Activated CD4-positive, alpha-beta T cell treated with anti-CD3 and anti-CD28 coated beads, Interleukin-2, Interleukin-6, amounts not matched to agents 100 ng/mL and 50 ng/mL, durations not matched to agents 16 hours and 8 hours (primary cell): ENCODE data around the gene TSHZ1.

Experiments used
- DNase-seq: peaks from one replicate; pipeline ENCODE4 v3.0.0-alpha.2; 2020

TSHZ1 gene

DNA sequence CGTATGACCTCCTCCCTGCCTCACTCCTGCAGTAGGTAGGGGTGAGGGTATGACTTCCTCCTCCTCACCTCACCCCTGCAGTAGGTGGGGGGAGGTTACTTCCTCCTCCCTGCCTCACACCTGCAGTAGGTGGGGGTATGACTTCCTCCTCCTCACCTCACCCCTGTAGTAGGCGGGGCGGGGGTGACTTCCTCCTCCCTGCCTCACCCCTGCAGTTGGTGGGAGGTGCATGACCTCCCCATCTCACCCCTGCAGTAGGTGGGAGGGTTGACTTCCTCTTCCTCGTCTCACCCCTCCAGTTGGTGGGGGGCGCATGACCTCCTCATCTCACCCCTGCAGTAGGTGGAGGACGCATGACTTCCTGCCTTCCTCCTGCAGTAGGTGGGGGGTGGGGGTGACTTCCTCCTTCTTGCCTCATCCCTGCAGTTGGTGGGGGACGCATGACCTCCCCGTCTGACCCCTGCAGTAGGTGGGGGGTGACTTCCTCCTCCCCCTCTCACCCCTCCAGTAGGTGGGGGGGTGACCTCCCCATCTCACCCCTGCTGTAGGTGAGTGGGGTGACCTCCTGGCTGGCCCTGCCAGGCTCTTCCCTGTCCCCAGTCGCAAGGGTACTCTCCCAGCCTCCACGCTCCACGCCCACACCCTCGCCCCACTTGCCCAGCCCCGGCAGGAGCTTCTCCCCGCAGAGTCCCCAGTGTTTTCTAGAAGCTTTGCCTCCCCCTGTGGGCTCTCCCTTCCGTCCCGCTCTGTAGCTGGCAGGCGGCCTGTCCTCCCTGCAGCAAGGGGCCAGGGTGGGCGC, 39.3 kb downstream of the TSHZ1 start:
- DNase-seq, result peak; percentile 9

- DNase-seq, result no peak
These were observed 39.8 kb downstream of the TSHZ1 start for GRCh38 chr18:75250471-75250821.

GRCh38 chr18:75251466-75251865, 40.9 kb downstream of the TSHZ1 start:
- no peak for DNase-seq

GRCh38 chr18:75252136-75252535, 41.5 kb downstream of the TSHZ1 start:
- no peak for DNase-seq

DNA sequence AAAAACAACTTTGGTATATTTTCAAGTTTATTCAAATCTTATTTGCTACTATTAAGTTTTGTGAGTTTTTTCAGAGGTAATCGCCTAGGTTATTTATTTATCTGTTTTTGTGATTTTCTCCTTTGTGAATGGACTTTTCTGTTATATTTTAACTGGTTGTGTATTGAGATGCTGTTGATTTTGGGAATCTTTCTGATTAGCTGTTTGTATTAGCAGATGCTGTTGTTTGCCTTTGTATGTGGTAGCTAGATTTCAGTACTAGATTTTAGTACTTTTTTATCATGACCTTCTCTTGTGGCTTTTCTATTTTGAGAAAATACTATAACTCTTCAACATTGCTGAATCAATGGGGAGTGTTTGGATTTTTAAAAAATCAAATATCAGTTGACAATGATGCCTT, 42.4 kb downstream of the TSHZ1 start:
- no peak for DNase-seq

- no peak for DNase-seq
These were observed 43.2 kb downstream of the TSHZ1 start for GRCh38 chr18:75253784-75254183.

- DNase-seq, result no peak
These were observed 44.5 kb downstream of the TSHZ1 start for GRCh38 chr18:75255094-75255493.

- DNase-seq, result no peak
These were observed 45.8 kb downstream of the TSHZ1 start for GRCh38 chr18:75256376-75256775.

DNA sequence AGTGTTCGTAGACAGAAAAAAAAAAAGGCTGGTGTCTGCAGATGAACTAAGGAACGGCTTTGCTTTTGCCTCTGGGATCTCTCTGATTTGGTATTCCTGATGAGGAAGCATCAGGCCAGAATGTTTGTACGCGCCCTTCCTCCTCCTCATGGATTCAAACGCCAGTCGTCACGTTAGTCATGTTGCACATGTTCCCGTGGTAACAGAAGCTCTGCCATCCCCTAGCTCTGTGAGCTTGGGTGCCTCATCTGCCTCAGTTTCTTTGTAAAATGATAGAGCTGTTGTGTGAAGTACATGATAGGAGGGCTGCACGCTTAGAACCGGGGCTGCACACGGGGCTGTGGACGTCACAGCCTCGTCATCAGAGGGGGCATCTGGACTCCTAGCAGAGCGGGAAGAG, 47.0 kb downstream of the TSHZ1 start:
- DNase-seq, result no peak

- DNase-seq, result peak; percentile 30
These were observed 51.0 kb downstream of the TSHZ1 start for GRCh38 chr18:75261430-75262223.

DNA sequence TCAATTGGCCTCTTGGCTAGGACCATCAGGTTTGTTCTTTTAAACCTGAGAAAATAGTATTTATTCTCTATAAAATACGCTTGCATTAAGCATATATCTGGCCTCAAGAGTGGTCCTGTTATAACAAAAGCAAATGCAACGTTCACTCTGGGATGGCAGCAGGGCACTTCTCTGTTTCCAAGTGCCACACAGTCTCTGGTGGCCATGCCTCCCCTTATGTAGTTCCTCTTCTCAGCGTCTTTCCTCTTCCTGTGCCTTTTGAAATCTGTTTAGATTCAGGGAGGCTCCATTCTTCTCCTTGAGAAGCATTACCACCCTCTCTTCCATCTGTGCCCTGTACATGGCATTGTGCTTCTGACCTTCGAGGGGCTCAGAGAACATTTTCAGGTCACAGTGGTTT, 51.9 kb downstream of the TSHZ1 start:
- no peak for DNase-seq

DNA sequence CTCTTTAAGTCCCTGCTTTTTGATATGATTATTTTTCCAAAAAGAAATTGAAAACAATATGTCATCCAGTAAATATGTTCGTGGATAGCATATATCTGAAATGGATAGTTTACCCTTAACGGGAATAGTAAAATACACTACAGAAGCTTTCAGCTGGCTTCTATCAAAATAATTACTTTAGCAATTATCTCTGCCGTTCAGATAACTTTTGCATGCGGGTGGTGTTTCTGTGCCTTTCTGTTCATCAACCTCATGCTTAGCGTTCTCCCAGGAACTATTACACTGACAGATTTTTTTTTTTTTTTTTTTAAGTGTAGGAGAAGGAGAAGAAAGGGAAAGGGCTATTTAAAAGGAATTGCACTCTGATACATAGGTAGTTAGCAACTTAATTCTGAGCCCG, 53.6 kb downstream of the TSHZ1 start:
- DNase-seq, result no peak

GRCh38 chr18:75264926-75265597, 54.5 kb downstream of the TSHZ1 start:
- no peak for DNase-seq

DNA sequence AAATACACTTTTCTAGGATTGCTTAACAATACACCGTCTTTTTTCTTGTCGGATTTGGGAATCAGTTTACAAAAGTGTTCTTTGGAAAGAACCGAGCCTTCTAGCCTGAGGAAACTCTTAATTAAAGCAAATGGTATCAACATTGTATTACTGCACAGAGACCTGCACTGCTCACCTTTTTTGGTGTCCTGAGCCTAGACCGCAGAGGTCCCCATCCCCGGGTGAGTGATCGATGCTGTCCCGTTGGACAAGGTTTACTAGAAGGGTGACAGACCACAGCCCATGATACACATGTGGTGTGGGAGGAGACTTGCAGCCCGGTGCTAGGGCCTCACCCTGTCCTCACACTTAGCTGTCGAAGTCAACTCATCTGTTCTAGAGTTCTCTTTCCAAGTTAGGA, 55.3 kb downstream of the TSHZ1 start:
- no peak for DNase-seq

DNA sequence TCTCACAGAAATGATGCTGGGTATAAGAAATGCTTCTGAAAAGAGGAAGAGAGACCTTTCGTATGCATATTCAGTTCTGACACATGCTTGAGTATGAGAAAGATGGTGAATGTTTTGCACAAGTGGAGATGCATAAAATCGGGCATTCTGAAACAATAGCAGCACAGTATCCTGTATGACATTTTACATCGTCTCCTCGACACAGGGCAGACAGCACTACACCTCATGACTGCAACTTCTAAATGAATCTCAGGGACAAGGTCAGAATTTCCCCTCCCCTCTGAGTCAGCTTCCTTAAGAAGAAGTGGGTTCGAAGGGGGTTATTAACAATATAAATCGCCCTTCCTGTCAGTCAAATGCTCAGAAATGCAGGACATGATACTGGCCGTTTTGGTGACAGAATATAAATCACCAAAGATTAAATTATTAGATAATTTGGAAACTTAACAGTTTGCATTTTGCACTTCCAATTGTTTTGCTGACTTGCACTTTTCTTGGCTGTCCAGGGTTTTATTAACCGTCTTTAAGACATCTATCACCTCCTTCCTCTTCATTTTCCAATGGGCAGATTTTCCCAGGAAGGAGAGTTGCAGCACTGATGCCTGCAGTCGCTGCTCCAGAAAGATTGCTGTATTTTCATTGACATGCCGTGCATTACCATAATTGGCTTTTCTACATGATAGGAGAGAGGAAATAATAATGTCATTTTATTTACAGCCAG, 57.2 kb downstream of the TSHZ1 start:
- DNase-seq, result no peak

DNA sequence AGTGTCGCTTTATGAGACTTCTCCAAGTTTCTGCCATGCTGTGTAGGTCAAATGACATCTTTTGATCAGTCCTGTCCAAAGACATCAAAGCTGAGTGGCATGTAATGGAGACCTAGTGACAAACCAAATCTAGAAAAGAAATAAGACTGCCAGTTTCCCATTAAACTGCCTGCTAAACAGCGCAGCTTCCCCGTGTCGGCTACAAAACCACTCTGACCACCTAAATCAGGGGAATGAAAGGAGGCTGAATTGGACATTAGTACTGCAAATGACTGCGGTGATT, 57.7 kb downstream of the TSHZ1 start:
- no peak for DNase-seq

- DNase-seq, result no peak
These were observed 58.6 kb downstream of the TSHZ1 start for GRCh38 chr18:75269124-75269680.

GRCh38 chr18:75269696-75270095, 59.1 kb downstream of the TSHZ1 start:
- no peak for DNase-seq

DNA sequence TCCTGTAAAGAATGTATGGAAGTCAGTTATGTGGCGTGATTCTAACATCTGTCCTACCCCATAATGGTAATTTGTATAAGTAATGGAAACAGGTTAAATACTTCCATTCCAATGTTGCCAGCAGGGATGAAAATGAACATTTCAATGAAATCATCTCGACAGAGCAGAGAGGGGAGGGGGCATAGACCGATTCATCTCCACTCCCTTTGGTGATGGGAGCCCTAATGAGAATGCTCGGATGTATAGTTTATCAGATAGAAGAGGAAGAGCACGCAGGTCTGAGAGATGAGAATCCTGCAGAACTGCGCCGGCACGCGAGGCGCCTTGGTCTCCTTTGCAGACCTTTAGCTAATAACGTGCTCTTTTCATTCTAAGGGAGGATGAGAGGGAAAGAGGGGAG, 61.4 kb downstream of the TSHZ1 start:
- no peak for DNase-seq

GRCh38 chr18:75273817-75274216, 63.2 kb downstream of the TSHZ1 start:
- no peak for DNase-seq

GRCh38 chr18:75275226-75275625, 64.6 kb downstream of the TSHZ1 start:
- no peak for DNase-seq

- peak; percentile 10 for DNase-seq
These were observed 66.4 kb downstream of the TSHZ1 start for GRCh38 chr18:75276818-75277609.
